NCI-H1105 (cell line): Measurements from ENCODE around the gene ITPKB.
"Not testable (repeated sequence)": the region's sequence is repeated elsewhere in the genome, so short reads cannot be mapped to it uniquely, and the experiment has no call there.

Experiments
- DNase-seq: peaks from one replicate; lab custom pipeline; 2025; lab: John Stamatoyannopoulos, UW

ITPKB gene

GRCh38 chr1:226622012-226622411 is 117.1 kb downstream of the ITPKB start:
- no peak for DNase-seq

GRCh38 chr1:226619031-226619430 is 120.1 kb downstream of the ITPKB start:
- DNase-seq, result no peak

GRCh38 chr1:226618380-226618779 is 120.7 kb downstream of the ITPKB start:
- no peak for DNase-seq

- DNase-seq, result not testable (repeated sequence)
Observed at GRCh38 chr1:226617719-226618118, 121.4 kb downstream of the ITPKB start.

GRCh38 chr1:226617109-226617508 is 122.0 kb downstream of the ITPKB start:
- no peak for DNase-seq

GRCh38 chr1:226616636-226617035 is 122.4 kb downstream of the ITPKB start:
- DNase-seq, result no peak

GRCh38 chr1:226615876-226616275 is 123.2 kb downstream of the ITPKB start:
- no peak for DNase-seq

GRCh38 chr1:226611980-226612379 is 127.1 kb downstream of the ITPKB start:
- DNase-seq, result not testable (repeated sequence)

- no peak for DNase-seq
Observed at GRCh38 chr1:226611301-226611700, 127.8 kb downstream of the ITPKB start.

GRCh38 chr1:226610671-226611070 is 128.4 kb downstream of the ITPKB start:
- DNase-seq, result no peak

- no peak for DNase-seq
Observed at GRCh38 chr1:226609836-226610455, 129.1 kb downstream of the ITPKB start.

- DNase-seq, result peak; percentile 41
Observed at GRCh38 chr1:226608699-226609505, 130.2 kb downstream of the ITPKB start.

- DNase-seq, result no peak
Observed at GRCh38 chr1:226607821-226608220, 131.3 kb downstream of the ITPKB start.

GRCh38 chr1:226607268-226607660 is 131.8 kb downstream of the ITPKB start:
- no peak for DNase-seq

- no peak for DNase-seq
Observed at GRCh38 chr1:226606311-226607267, 132.5 kb downstream of the ITPKB start.

- no peak for DNase-seq
Observed at GRCh38 chr1:226605318-226605950, 133.6 kb downstream of the ITPKB start.

- no peak for DNase-seq
Observed at GRCh38 chr1:226604560-226605317, 134.3 kb downstream of the ITPKB start.

GRCh38 chr1:226603858-226604559 is 135.1 kb downstream of the ITPKB start:
- DNase-seq, result no peak

- DNase-seq, result no peak
Observed at GRCh38 chr1:226603022-226603857, 135.8 kb downstream of the ITPKB start.
